Measurements from ENCODE around the gene MRPL34. TPM values are rescaled to one million over a fixed set of nuclear protein-coding genes. Genes with fewer than 3 reads are reported as not detected.
A peak's percentile ranks its signal among the peaks of the same experiment; 100 is the strongest.

The MRPL34 gene
- total and polyA plus RNA-seq, 2 experiments from 2014 or later = 61.1 to 131 TPM

- H3K9me3 ChIP-seq (ENCODE audit: low read depth) = no peaks in the 10 kb centered on the region
- WGBS (ENCODE audit: low lambda C conversion rate, missing lambda C conversion rate) = 96% methylated on average over 19 of the region's 19 CpGs
- H3K4me1 ChIP-seq (ENCODE audit: insufficient read depth) = no peaks in the 10 kb centered on the region
- no peak overlapping the region for H3K4me2 ChIP-seq
- no peak overlapping the region for H2AFZ ChIP-seq
- no peaks in the 10 kb centered on the region for H3K79me2 ChIP-seq
- TF ChIP-seq EZH2 (IDR thresholded peaks at IDR 0.05; ENCODE audit: borderline replicate concordance) (no peak), EZH2phosphoT487 (IDR thresholded peaks at IDR 0.05; ENCODE audit: low read depth, severe bottlenecking, unreplicated experiment) (no peak), CTCF (IDR thresholded peaks at IDR 0.05; ENCODE audit: poor library complexity) (no peak)
- no peak overlapping the region for H3K4me3 ChIP-seq
- no peaks in the 10 kb centered on the region for H3K9me2 ChIP-seq (replicated peaks; ENCODE audit: insufficient read depth)
- H3K27ac ChIP-seq = no peak overlapping the region
- DNase-seq (ENCODE audit: low spot score) = no peak
- H3K27me3 ChIP-seq = no peaks in the 10 kb centered on the region
- H4K20me1 ChIP-seq (ENCODE audit: insufficient read depth, poor library complexity, severe bottlenecking) = no peaks in the 10 kb centered on the region
- no peaks in the 10 kb centered on the region for H3K36me3 ChIP-seq (replicated peaks; ENCODE audit: insufficient read depth, low read depth)
Observed at GRCh38 chr19:17275441-17276175, 30.1 kb upstream of the MRPL34 start.

GRCh38 chr19:17279436-17279835, 26.2 kb upstream of the MRPL34 start:
- H3K9me3 ChIP-seq (ENCODE audit: low read depth) = no peaks in the 10 kb centered on the region
- H2AFZ ChIP-seq = no peak overlapping the region
- peaks cover 9% of the 10 kb centered on the region for H3K4me1 ChIP-seq (ENCODE audit: insufficient read depth)
- TF ChIP-seq EZH2phosphoT487 (IDR thresholded peaks at IDR 0.05; ENCODE audit: low read depth, severe bottlenecking, unreplicated experiment) (no peak), CTCF (IDR thresholded peaks at IDR 0.05; ENCODE audit: poor library complexity) (no peak), EZH2 (IDR thresholded peaks at IDR 0.05; ENCODE audit: borderline replicate concordance) (no peak)
- H3K4me3 ChIP-seq = no peak overlapping the region
- H3K79me2 ChIP-seq = no peaks in the 10 kb centered on the region
- no peak for DNase-seq (ENCODE audit: low spot score)
- WGBS (ENCODE audit: low lambda C conversion rate, missing lambda C conversion rate) = 80% methylated on average over 3 of the region's 3 CpGs
- H3K27ac ChIP-seq = no peak overlapping the region
- no peaks in the 10 kb centered on the region for H3K36me3 ChIP-seq (replicated peaks; ENCODE audit: insufficient read depth, low read depth)
- H3K9me2 ChIP-seq (replicated peaks; ENCODE audit: insufficient read depth) = no peaks in the 10 kb centered on the region
- no peaks in the 10 kb centered on the region for H4K20me1 ChIP-seq (ENCODE audit: insufficient read depth, poor library complexity, severe bottlenecking)
- no peak overlapping the region for H3K4me2 ChIP-seq
- H3K27me3 ChIP-seq = peaks cover 7% of the 10 kb centered on the region

- Histone ChIP-seq H3K27ac (no peak within 1 kb of the TSS), H4K20me1 (ENCODE audit: insufficient read depth, poor library complexity, severe bottlenecking) (no peaks in the 10 kb centered on the region), H3K36me3 (replicated peaks; ENCODE audit: insufficient read depth, low read depth) (no peaks in the 10 kb centered on the region), H3K9me2 (replicated peaks; ENCODE audit: insufficient read depth) (no peaks in the 10 kb centered on the region), H3K27me3 (peaks cover 7% of the 10 kb centered on the region), H3K4me1 (ENCODE audit: insufficient read depth) (peaks cover 9% of the 10 kb centered on the region), H3K4me2 (peak within 1 kb of the TSS; percentile 93), H3K9me3 (ENCODE audit: low read depth) (no peaks in the 10 kb centered on the region), H2AFZ (peak within 1 kb of the TSS; percentile 84), H3K4me3 (no peak within 1 kb of the TSS), H3K79me2 (no peaks in the 10 kb centered on the region)
- no peak for TF ChIP-seq EZH2phosphoT487 (IDR thresholded peaks at IDR 0.05; ENCODE audit: low read depth, severe bottlenecking, unreplicated experiment)
- TF ChIP-seq EZH2 (IDR thresholded peaks at IDR 0.05; ENCODE audit: borderline replicate concordance) = no peak
- no peak for TF ChIP-seq CTCF (IDR thresholded peaks at IDR 0.05; ENCODE audit: poor library complexity)
- DNase-seq (ENCODE audit: low spot score) = no peak
- 20% methylated on average over 58 of the region's 75 CpGs for WGBS (ENCODE audit: low lambda C conversion rate, missing lambda C conversion rate)
Observed at GRCh38 chr19:17281391-17282304, 24.0 kb upstream of the MRPL34 start, which contains the start of gene ANKLE1. TSS of gene ANKLE1 (plus strand) at chr19:17281901. CDS start at chr19:17281921, 20 bp downstream.
